A549 (cell line): Measurements from ENCODE around the gene SHROOM4. TPM values are rescaled to one million over a fixed set of nuclear protein-coding genes. Genes with fewer than 3 reads are reported as not detected.

Experiments
- ATAC-seq, 2 experiments: fragments of 200-7000 bp in 1 of 2; fragments of >200 bp in 1 of 2; cut with Nextera tagmentation in 1 of 2; cut with Tn5 transposase in 1 of 2; 3 replicates each; pipeline versions ENCODE4 v1.8.0 to v1.9.1; 2018 to 2020; ENCODE audit warnings: mild to moderate bottlenecking in 1 of 2, moderate library complexity in 1 of 2
- CTCF ChIA-PET: fragments of 300-600 bp; sonication (Branson Sonifier 250); formaldehyde crosslinking; extraction: SDS; loops from one replicate; lab custom pipeline; 2021; ENCODE audit warnings: antibody characterized with exemption, inconsistent platforms; lab: Yijun Ruan, JAX
- POLR2A ChIA-PET: fragments of 350-600 bp; formaldehyde crosslinking; extraction: SDS; loops from one replicate; lab custom pipeline; 2021; ENCODE audit warnings: antibody characterized with exemption, inconsistent platforms; lab: Yijun Ruan, JAX
- DNase-seq, 2 experiments: peaks; one replicate each; pipeline versions ENCODE4 v3.0.0 to v3.0.0-alpha.2; 2011 to 2016; ENCODE audit warnings: low read depth in 1 of 2, low spot score in 1 of 2
- FAIRE-seq: peaks from 2 replicates; lab custom pipeline; 2011; peaks lifted over from hg19 to GRCh38; lab: Jason Lieb, UNC
- H3K27ac ChIP-seq, 2 experiments: fragments of >200 bp; sonication (Bioruptor Twin); formaldehyde crosslinking; 3 replicates each; pipeline ENCODE4 v1.5.1; 2016 to 2017
- H3K4me1 ChIP-seq: fragments of >200 bp; sonication (Bioruptor Twin); formaldehyde crosslinking; 3 replicates; pipeline ENCODE4 v1.6.1; 2016
- H3K4me2 ChIP-seq: fragments of >200 bp; sonication (Bioruptor Twin); formaldehyde crosslinking; 3 replicates; pipeline ENCODE4 v1.6.1; 2016
- H3K4me3 ChIP-seq: fragments of >200 bp; sonication (Bioruptor Twin); formaldehyde crosslinking; 3 replicates; pipeline ENCODE4 v1.5.1; 2016
- H3K9me3 ChIP-seq: fragments of >200 bp; sonication (Bioruptor Twin); formaldehyde crosslinking; 3 replicates; pipeline ENCODE4 v1.6.1; 2016
- BCL3 ChIP-seq: fragments of >200 bp; sonication (Bioruptor Twin); formaldehyde crosslinking; IDR thresholded peaks from 3 replicates; pipeline ENCODE4 v1.6.1; 2016
- CBX2 ChIP-seq: fragments of 200-600 bp; sonication (generic); IDR thresholded peaks from 2 replicates; pipeline ENCODE4 v1.6.1; 2016; ENCODE audit warnings: low read depth, mild to moderate bottlenecking, borderline replicate concordance
- CEBPB ChIP-seq, 2 experiments: fragments of >200 bp in 1 of 2; sonication (Bioruptor Twin) in 1 of 2; formaldehyde crosslinking in 1 of 2; IDR thresholded peaks; 2 replicates each; pipeline ENCODE4 v1.6.1; 2012 to 2016
- CHD2 ChIP-seq: fragments of 150-350 bp; IDR thresholded peaks from 2 replicates; pipeline ENCODE4 v1.6.1; 2014; ENCODE audit warnings: low read length; ENCODE audit not compliant: partially characterized antibody
- CHD4 ChIP-seq: fragments of 200-600 bp; sonication (generic); IDR thresholded peaks from 2 replicates; pipeline ENCODE4 v1.6.1; 2016; ENCODE audit warnings: antibody characterized with exemption, mild to moderate bottlenecking, borderline replicate concordance
- EHF ChIP-seq: fragments of 250-450 bp; sonication (Bioruptor Pico); IDR thresholded peaks from 2 replicates; pipeline ENCODE4 v1.5.0; 2020; ENCODE audit warnings: mild to moderate bottlenecking
- EP300 ChIP-seq, 2 experiments: fragments of >200 bp; sonication (Bioruptor Twin); formaldehyde crosslinking; IDR thresholded peaks; 2 replicates in 1 of 2; 3 replicates in 1 of 2; pipeline ENCODE4 v1.6.1; 2016 to 2017
- ESRRA ChIP-seq: fragments of 150-350 bp; IDR thresholded peaks from 2 replicates; pipeline ENCODE4 v1.6.1; 2014; ENCODE audit warnings: mild to moderate bottlenecking, low read length, borderline replicate concordance
- FOSB ChIP-seq: fragments of 250-450 bp; sonication (Bioruptor Pico); IDR thresholded peaks from 2 replicates; pipeline ENCODE4 v1.5.0; 2020; ENCODE audit warnings: mild to moderate bottlenecking, moderate library complexity
- FOSL2 ChIP-seq, 2 experiments: fragments of 450-650 bp in 1 of 2; fragments of >200 bp in 1 of 2; sonication (Bioruptor Twin) in 1 of 2; formaldehyde crosslinking; IDR thresholded peaks; 2 replicates each; pipeline versions ENCODE4 v1.5.0 to v1.6.1; 2016 to 2020; ENCODE audit warnings: mild to moderate bottlenecking in 1 of 2, moderate library complexity in 1 of 2
- GATA3 ChIP-seq: IDR thresholded peaks from 2 replicates; pipeline ENCODE4 v1.6.1; 2012; ENCODE audit warnings: borderline replicate concordance
- HDAC2 ChIP-seq: fragments of 200-600 bp; sonication (generic); IDR thresholded peaks from 2 replicates; pipeline ENCODE4 v1.6.1; 2016
- HMGXB4 ChIP-seq: fragments of 250-450 bp; sonication (Bioruptor Pico); IDR thresholded peaks from 2 replicates; pipeline ENCODE4 v1.5.0; 2021; ENCODE audit warnings: mild to moderate bottlenecking, moderate library complexity, borderline replicate concordance
- HOXA7 ChIP-seq: fragments of 250-450 bp; sonication (Bioruptor Pico); IDR thresholded peaks from 2 replicates; pipeline ENCODE4 v1.5.0; 2020; ENCODE audit warnings: mild to moderate bottlenecking, moderate library complexity
- HOXB5 ChIP-seq: fragments of 250-450 bp; sonication (Bioruptor Pico); IDR thresholded peaks from 2 replicates; pipeline ENCODE4 v1.5.0; 2020; ENCODE audit warnings: mild to moderate bottlenecking, moderate library complexity
- PBX3 ChIP-seq: IDR thresholded peaks from 2 replicates; pipeline ENCODE4 v1.6.1; 2012
- POLR2AphosphoS2 ChIP-seq: conservative IDR thresholded peaks from 2 replicates; pipeline ENCODE4 v1.6.1; 2012; ENCODE audit warnings: low read length, improper control_type of control experiment, inconsistent platforms
- RARB ChIP-seq: fragments of 250-450 bp; sonication (Bioruptor Pico); IDR thresholded peaks from 2 replicates; pipeline ENCODE4 v1.8.0; 2021; ENCODE audit warnings: mild to moderate bottlenecking, moderate library complexity
- TP53 ChIP-seq: fragments of 250-450 bp; sonication (Bioruptor Pico); IDR thresholded peaks from 2 replicates; pipeline ENCODE4 v1.5.0; 2021; ENCODE audit warnings: mild to moderate bottlenecking, moderate library complexity
- USF2 ChIP-seq: fragments of 450-650 bp; IDR thresholded peaks from 2 replicates; pipeline ENCODE4 v1.6.1; 2014; ENCODE audit warnings: antibody characterized with exemption
- ZC3H11A ChIP-seq: fragments of 450-650 bp; IDR thresholded peaks from 2 replicates; pipeline ENCODE4 v1.6.1; 2014; ENCODE audit warnings: antibody characterized with exemption, mild to moderate bottlenecking
- WGBS: methylation state at CpG from one replicate; pipeline ENCODE4 v1.1.6; 2017; ENCODE audit errors: missing lambda C conversion rate; 5-methylcytosine and 5-hydroxymethylcytosine counted together
- polyA plus RNA-seq, 4 experiments: library from polyadenylated mRNA; depleted of rRNA in 3 of 4; stranded (reverse); fragments of >200 nt; fragmentation: RNase III in 1 of 4; extraction: RNeasy Plus Mini Kit Qiagen cat#74134 plus additional on column Dnase treatment in 1 of 4; gene quantifications; 2 replicates in 3 of 4; 3 replicates in 1 of 4; pipeline ENCODE4 v1.2.3, GENCODE V29; 2011 to 2017

SHROOM4 gene
- polyA plus RNA-seq, 2 of the 4 experiments (the other 2 are of a cell fraction): not detected

- 0% methylated on average over 1 of the region's 2 CpGs for WGBS
- POLR2A ChIA-PET: no interaction called here
Observed at GRCh38 chrX:50839730-50840129, 25.7 kb upstream of the SHROOM4 start.

GRCh38 chrX:50838820-50839600, 25.0 kb upstream of the SHROOM4 start:
- TF ChIP-seq CHD4: no peak
- TF ChIP-seq, all 56 proteins: peak for 0
- no peak overlapping the region for H3K4me2 ChIP-seq
- H3K4me3 ChIP-seq: no peak overlapping the region
- no peaks in the 10 kb centered on the region for H3K9me3 ChIP-seq
- FAIRE-seq (no peak), DNase-seq (no peak), ATAC-seq (no peak)
- 14% methylated on average over 5 of the region's 5 CpGs for WGBS
- H3K27ac ChIP-seq: no peak overlapping the region
- ChIA-PET CTCF (no interaction called here), POLR2A (no interaction called here)
- no peaks in the 10 kb centered on the region for H3K4me1 ChIP-seq

More at GRCh38 chrX:50839730-50840129, 25.7 kb upstream of the SHROOM4 start:
- CTCF ChIA-PET: no interaction called here
- no peak for ATAC-seq
- Histone ChIP-seq H3K4me1 (no peaks in the 10 kb centered on the region), H3K27ac (no peak overlapping the region), H3K4me2 (no peak overlapping the region), H3K9me3 (no peaks in the 10 kb centered on the region), H3K4me3 (no peak overlapping the region)
- FAIRE-seq: no peak
- TF ChIP-seq GATA3 (no peak), POLR2AphosphoS2 (no peak), ESRRA (no peak), HDAC2 (no peak), HOXB5 (CRISPR knock-in tag) (no peak), CHD2 (no peak), HMGXB4 (CRISPR knock-in tag) (no peak), BCL3 (no peak), USF2 (no peak), EP300 (IDR thresholded peaks at IDR 0.05) (no peak), ZC3H11A (no peak), CBX2 (no peak), TP53 (CRISPR knock-in tag) (no peak), EHF (no peak), CEBPB (IDR thresholded peaks at IDR 0.05) (no peak), FOSB (CRISPR knock-in tag) (no peak), FOSL2 (IDR thresholded peaks at IDR 0.05) (no peak), FOSL2 (CRISPR knock-in tag; IDR thresholded peaks at IDR 0.05) (no peak), PBX3 (no peak), HOXA7 (CRISPR knock-in tag) (no peak), RARB (CRISPR knock-in tag) (no peak)
- DNase-seq: no peak
